Muscle layer of duodenum (tissue), 2 donors: ENCODE measurements around the gene ANKMY1.

Experiments
- H3K27ac ChIP-seq: one replicate; pipeline ENCODE4 v1.7.0; 2013; ENCODE audit warnings: mild to moderate bottlenecking, low read length
- H3K27me3 ChIP-seq: one replicate; pipeline ENCODE4 v1.7.0; 2013; ENCODE audit warnings: low read depth, mild to moderate bottlenecking, control low read depth, low read length
- H3K36me3 ChIP-seq, 2 donors: one replicate each; pipeline ENCODE4 v1.7.0; 2013; ENCODE audit warnings: low read length in 2 of 2, control low read depth in 1 of 2, mild to moderate bottlenecking in 1 of 2; ENCODE audit not compliant: insufficient read depth in 2 of 2, control insufficient read depth in 1 of 2
- H3K4me1 ChIP-seq, 2 donors: one replicate each; pipeline ENCODE4 v1.7.0; 2013; ENCODE audit warnings: low read length in 2 of 2, mild to moderate bottlenecking in 2 of 2, control low read depth in 1 of 2, moderate library complexity in 1 of 2; ENCODE audit not compliant: insufficient read depth in 2 of 2, control insufficient read depth in 1 of 2
- H3K4me3 ChIP-seq, 2 donors: one replicate each; pipeline ENCODE4 v1.7.0; 2013; ENCODE audit warnings: low read length in 2 of 2, low read depth in 1 of 2, mild to moderate bottlenecking in 1 of 2
- H3K9me3 ChIP-seq, 2 donors: one replicate each; pipeline ENCODE4 v1.7.0; 2013; ENCODE audit warnings: low read length in 2 of 2, control low read depth in 1 of 2, mild to moderate bottlenecking in 1 of 2; ENCODE audit not compliant: control insufficient read depth in 1 of 2
- donor health status: healthy.

Gene ANKMY1

GRCh38 chr2:240441326-240441992 is 116.3 kb downstream of the ANKMY1 start:
- Histone ChIP-seq H3K27ac (no peak overlapping the region), H3K4me1 (peaks cover 0 to 18% of the 10 kb centered on the region in 2 donors), H3K9me3 (no peaks in the 10 kb centered on the region), H3K4me3 (no peak overlapping the region), H3K27me3 (peaks cover 14% of the 10 kb centered on the region), H3K36me3 (peaks cover 0 to 6% of the 10 kb centered on the region in 2 donors)

- Histone ChIP-seq H3K27ac (no peak overlapping the region), H3K36me3 (peaks cover 0 to under 1% of the 10 kb centered on the region in 2 donors), H3K27me3 (peaks cover 14% of the 10 kb centered on the region), H3K4me1 (peaks cover 0 to 19% of the 10 kb centered on the region in 2 donors), H3K4me3 (no peak overlapping the region), H3K9me3 (no peaks in the 10 kb centered on the region)
Measured at GRCh38 chr2:240440704-240441320, 117.0 kb downstream of the ANKMY1 start.

- Histone ChIP-seq H3K4me1 (peaks cover 0 to 19% of the 10 kb centered on the region in 2 donors), H3K9me3 (no peaks in the 10 kb centered on the region), H3K4me3 (no peak overlapping the region), H3K27me3 (peaks cover 14% of the 10 kb centered on the region), H3K36me3 (no peaks in the 10 kb centered on the region), H3K27ac (no peak overlapping the region)
Measured at GRCh38 chr2:240440251-240440650, 117.5 kb downstream of the ANKMY1 start.

GRCh38 chr2:240439698-240440151 is 118.1 kb downstream of the ANKMY1 start:
- no peaks in the 10 kb centered on the region for H3K9me3 ChIP-seq
- no peak overlapping the region for H3K4me3 ChIP-seq
- peaks cover 0 to 21% of the 10 kb centered on the region in 2 donors for H3K4me1 ChIP-seq
- peaks cover 14% of the 10 kb centered on the region for H3K27me3 ChIP-seq
- no peak overlapping the region for H3K27ac ChIP-seq
- H3K36me3 ChIP-seq: no peaks in the 10 kb centered on the region

GRCh38 chr2:240438810-240439697 is 118.7 kb downstream of the ANKMY1 start:
- peaks cover 0 to 28% of the 10 kb centered on the region in 2 donors for H3K4me1 ChIP-seq
- peaks cover 14% of the 10 kb centered on the region for H3K27me3 ChIP-seq
- H3K9me3 ChIP-seq: no peaks in the 10 kb centered on the region
- H3K4me3 ChIP-seq: no peak overlapping the region
- no peak overlapping the region for H3K27ac ChIP-seq
- no peaks in the 10 kb centered on the region for H3K36me3 ChIP-seq

GRCh38 chr2:240437861-240438809 is 119.7 kb downstream of the ANKMY1 start:
- Histone ChIP-seq H3K27me3 (peaks cover 14% of the 10 kb centered on the region), H3K36me3 (no peaks in the 10 kb centered on the region), H3K4me1 (peaks cover 0 to 30% of the 10 kb centered on the region in 2 donors), H3K4me3 (peak overlapping the region; percentile 26 to 69), H3K9me3 (no peaks in the 10 kb centered on the region), H3K27ac (no peak overlapping the region)

GRCh38 chr2:240437551-240437860 is 120.3 kb downstream of the ANKMY1 start:
- H3K9me3 ChIP-seq: no peaks in the 10 kb centered on the region
- peak overlapping the region; percentile 26 to 69 for H3K4me3 ChIP-seq
- no peaks in the 10 kb centered on the region for H3K36me3 ChIP-seq
- H3K27ac ChIP-seq: no peak overlapping the region
- H3K27me3 ChIP-seq: peaks cover 14% of the 10 kb centered on the region
- peaks cover 0 to 30% of the 10 kb centered on the region in 2 donors for H3K4me1 ChIP-seq

GRCh38 chr2:240436683-240437550 is 120.9 kb downstream of the ANKMY1 start:
- no peaks in the 10 kb centered on the region for H3K36me3 ChIP-seq
- peaks cover 0 to 30% of the 10 kb centered on the region in 2 donors for H3K4me1 ChIP-seq
- H3K27me3 ChIP-seq: peaks cover 14% of the 10 kb centered on the region
- H3K4me3 ChIP-seq: peak overlapping the region; percentile 42 to 69
- H3K27ac ChIP-seq: no peak overlapping the region
- H3K9me3 ChIP-seq: no peaks in the 10 kb centered on the region

- Histone ChIP-seq H3K27ac (no peak overlapping the region), H3K27me3 (peaks cover 14% of the 10 kb centered on the region), H3K9me3 (no peaks in the 10 kb centered on the region), H3K4me3 (peak overlapping the region; percentile 42 to 69), H3K36me3 (no peaks in the 10 kb centered on the region), H3K4me1 (peaks cover 0 to 30% of the 10 kb centered on the region in 2 donors)
Measured at GRCh38 chr2:240435948-240436682, 121.7 kb downstream of the ANKMY1 start.
